NCI-H2081 (cell line): ENCODE data around the gene MTIF2.
A peak's percentile ranks its signal among the peaks of the same experiment; 100 is the strongest.
"Not testable (repeated sequence)": the region's sequence is repeated elsewhere in the genome, so short reads cannot be mapped to it uniquely, and the experiment has no call there.

Experiments used
- DNase-seq, 2 experiments: peaks; one replicate each; lab custom pipeline; 2025; lab: John Stamatoyannopoulos, UW

The MTIF2 gene

DNA sequence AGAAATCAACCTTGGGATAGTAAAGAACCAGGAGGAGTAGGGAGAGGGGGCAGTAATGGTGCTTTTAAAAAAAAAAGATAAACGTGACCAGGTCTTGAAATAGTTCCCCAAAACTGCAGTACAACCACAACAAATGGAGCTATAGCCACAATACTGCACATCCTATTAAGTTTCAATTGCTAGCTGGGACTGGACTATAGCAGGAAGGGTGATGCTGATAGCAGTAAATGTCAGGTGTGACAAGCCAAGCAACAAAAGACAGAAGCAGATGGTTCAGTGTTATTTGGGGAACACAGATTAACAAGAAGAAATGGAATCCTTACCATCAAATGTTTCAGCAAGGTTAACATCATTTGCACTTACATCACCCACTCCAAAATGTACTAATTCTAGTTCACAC is 26.4 kb downstream of the MTIF2 start:
- DNase-seq: no peak

DNA sequence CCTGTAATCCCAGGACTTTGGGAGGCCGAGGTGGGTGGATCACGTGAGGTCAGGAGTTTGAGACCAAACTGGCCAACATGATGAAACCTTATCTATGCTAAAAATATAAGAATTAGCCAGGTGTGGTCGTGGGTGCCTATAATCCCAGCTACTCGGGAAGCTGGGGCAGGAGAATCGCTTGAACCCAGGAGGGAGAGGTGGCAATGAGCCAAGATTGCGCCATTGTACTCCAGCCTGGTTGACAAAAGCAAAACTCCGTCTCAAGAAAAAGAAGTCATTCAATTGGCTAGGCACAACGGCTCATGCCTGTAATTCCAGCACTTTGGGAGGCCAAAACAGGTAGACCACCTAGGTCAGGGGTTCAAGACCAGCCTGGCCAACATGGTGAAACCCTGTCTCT is 27.4 kb downstream of the MTIF2 start:
- not testable (repeated sequence) for DNase-seq

DNA sequence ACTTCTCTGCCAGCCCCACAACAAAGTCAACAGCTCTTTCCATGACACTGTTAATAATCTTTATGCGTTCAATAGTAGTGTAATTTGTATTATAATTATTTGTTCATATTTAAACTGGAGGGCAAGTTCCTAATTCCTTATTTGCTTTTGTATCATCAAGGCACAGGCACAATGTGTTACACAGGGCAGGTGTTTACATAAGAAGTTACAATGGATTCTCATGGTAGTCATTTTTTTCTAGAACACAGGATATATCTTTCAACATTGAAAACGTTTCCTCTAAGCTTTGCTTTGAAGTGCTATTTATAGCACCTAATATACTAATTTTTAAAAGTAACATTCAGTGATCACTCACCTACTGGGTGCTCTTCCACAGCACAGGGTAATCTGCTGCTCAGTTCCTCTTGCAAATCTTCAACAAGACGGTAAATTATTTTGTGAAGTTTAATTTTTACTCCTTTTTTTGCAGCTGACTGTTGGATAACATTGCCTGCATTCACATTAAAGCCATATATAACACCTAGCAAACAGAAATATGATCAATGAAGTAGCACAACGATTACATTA is 29.3 kb downstream of the MTIF2 start:
- peak; percentile 21 to 61 for DNase-seq

DNA sequence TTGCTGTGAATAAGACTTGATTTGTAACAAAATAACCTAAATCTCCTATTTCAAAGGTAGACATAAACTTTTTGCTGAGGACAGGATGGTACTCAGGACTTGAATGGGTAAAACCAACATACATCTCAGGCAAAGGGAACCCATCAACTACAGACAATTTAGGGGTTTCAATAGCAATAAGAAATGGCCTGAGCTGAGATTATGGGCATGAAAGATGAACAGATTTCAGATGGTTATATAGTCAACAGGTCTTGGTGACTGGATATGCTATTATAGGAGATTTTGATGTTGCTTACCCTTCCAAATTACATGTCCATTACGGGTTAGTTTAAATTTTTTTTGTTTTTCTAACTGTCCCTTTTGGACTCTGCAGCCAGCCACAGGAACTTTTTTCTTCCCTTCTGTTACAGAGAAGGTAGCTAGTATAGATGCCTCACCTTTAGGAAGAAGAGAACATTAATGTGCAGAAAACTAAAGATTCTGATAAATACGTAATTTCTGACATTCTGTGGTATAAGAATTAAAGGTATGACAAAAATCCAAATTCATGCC is 32.0 kb downstream of the MTIF2 start:
- no peak for DNase-seq

DNA sequence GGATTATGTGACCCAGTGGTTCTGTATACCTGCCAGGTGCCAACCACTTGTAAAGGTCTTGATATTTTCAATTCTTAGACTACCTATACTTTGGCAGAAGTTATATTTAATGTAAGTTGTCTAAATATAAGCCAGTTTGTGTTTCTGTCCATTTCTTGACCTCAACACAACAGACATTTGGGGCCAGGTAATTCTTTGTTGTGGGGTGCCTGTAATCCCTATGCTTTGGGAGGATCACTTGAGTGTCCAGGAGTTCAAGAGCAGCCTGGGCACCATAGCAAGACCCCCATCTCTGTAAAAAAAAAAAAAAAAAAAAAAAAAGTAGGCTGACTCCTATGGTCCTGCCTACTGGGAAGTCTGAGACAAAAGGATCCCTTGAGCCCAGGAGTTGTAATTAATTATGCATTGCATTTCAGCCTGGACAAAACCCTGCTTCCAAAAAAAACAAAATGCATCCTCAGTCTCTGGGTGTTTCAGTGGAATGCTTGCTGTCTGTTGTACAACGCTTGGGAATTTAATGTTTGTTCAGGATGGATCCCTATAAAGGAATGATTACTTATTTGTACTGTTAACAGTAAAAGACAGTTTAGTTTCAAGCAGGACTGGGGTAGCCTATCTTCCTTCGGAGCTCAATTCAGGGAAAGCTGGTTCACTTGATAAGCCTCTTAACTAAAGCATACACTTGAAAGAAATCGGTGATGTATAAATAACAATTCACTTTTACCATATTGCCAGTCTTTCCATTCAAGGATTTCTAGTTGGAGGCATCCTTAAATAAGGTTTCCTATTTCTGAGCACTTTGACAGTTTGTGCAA is 33.1 kb downstream of the MTIF2 start:
- DNase-seq: no peak

DNA sequence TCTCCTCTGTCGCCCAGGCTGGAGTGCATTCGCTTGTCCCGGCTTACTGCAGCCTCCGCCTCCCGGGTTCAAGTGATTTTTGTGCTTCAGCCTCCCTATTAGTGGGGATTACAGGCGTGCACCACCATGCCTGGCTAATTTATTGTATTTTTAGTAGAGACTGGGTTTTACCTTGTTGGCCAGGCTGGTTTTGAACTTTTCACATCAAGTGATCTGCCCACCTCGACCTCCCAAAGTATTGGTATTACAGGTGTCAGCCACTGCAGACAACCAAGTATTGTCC is 35.4 kb downstream of the MTIF2 start:
- DNase-seq: no peak

DNA sequence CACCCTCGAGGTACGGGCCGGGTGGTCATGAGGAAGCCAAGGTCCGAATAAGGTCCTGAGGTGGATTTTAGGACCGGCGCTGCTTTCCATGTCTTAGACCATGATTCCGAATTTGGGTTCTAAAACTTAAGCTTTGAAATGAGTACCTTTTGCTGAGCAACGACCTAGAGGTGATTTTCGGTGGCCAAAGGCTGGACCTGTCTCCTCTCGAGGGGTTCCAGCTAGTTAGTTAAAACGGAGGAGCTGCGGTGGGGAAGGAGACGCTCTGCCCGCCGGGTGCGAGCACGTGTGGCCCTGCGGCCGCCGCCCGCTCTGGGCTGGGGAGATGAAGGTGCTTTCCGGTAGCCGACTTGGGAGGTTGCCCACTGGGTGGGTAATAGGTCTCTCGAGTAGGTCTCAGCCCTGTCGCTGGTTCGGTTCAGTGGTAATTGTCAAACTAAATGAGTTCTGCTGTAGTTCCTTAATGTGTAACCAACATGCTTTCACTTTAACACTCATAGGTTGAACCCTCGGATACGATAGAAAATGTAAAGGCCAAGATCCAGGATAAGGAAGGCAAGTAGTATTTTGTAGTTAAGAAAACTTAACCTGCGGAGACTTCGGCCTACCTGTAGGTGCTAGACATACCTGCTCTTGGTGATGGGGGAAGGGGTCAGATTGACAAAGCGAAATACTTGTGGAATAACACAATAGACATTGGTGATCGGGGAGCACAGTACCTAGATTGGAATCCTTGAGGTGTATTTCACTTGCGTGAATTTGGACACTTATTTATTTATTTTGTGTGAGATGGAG is 36.0 kb downstream of the MTIF2 start:
- peak; percentile 21 to 32 for DNase-seq

DNA sequence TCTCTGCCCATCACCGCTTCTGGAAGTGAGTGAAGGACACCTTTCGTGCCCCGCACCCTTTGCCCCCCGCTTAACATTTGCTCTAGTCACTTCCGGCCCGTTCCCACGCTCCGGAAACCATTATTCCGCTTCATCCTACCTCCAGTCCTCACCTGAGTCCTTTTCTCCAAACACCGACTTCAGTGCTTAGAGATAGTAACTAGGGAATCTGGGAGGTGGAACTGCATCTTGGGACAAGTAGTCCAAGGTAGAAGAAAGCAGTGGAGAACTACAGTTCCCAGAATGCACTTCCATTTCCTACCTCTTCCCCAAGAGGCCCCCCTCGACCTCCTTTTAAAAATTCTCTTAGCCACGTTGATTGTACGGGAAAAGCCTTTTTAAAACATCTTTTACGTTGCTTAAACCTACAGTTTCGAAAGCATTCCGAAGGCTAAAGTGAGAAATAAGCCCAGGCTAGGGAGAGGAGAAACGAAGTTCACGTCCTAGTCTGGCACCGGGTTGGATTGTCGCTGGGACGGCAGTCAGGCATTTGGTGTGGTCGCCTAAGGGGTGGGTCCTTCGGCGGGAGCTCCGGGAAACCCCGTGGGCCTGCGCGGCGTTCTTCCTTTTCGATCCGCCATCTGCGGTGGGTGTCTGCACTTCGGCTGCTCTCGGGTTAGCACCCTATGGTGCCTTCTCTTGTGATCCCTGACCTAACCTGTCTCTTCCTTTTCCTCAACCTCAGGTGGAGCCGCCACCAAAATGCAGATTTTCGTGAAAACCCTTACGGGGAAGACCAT is 36.8 kb downstream of the MTIF2 start, which contains the start of the genes CLHC1 and RPS27A:
Gene CLHC1, minus strand, starts transcription at position 210 of the 779 bp plus-strand sequence. CDS start 9,882 bp downstream, outside the sequence.
Gene RPS27A, plus strand, starts transcription at position 605 of the 779 bp plus-strand sequence. Its CDS starts 137 bp downstream, at position 742.
- peak; percentile 95 to 99 for DNase-seq

DNA sequence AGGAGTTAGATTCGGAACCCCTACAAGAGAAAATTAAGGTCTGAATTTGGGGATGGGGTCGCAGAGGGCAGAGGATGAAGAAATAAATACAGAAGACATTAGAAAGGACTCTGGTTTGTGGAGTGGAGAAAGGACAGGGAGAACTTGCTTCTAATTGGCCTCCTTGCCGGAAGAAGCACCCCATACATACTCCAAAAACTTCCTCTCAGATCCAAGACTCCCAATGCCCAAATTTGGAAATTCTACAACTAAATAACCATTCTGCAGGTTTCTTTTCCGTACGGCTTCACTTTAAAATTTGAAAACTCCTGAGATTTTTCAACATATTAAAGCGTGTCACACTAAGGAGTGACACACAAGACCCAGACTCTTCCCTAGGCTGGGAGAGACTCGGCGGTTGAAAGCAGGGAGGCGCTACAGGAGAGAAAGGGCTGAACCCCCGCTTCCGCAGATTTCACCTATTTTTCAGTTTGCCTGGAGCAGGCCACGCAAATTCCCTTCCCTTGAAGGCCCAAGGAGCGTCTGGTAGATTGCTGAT is 37.4 kb downstream of the MTIF2 start:
- DNase-seq: no peak

DNA sequence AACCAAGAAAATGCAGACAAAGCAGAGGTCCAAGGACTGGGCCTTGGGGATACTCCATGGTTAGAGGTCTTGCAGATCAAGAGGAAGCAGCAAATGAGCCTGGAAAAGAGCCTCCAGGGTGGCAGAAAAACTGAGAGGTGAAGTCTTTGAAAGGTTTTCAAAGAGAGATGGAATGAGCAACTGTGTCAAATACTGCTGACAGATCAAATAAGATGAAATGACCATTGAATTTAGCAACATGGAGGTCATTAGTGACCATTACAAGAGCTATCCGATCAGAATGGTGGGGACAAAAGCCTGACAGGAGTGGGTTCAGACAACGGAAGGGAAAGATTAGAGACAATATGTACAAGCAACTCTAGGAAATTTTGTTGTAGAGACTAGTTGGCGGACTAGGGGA is 38.5 kb downstream of the MTIF2 start:
- no peak for DNase-seq

DNA sequence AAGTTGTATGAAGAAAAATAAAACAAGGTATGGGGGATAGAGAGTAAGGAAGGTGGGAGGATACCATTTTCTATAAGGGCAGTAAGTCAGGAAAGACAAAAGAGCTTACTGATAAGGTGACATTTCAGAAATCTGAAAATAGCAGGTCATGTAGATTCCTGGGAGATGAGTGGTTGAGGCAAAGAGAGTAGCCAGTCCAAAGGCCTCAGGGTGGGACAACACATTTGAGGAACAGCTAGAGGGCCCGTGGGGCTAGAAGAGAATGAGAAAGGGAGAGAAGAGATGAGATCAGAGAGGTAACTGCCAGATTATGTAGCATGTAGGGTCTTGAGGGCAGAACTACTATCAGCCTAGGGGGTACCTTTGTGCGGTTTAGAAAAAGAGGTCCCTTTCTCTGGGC is 39.8 kb downstream of the MTIF2 start:
- DNase-seq: no peak

DNA sequence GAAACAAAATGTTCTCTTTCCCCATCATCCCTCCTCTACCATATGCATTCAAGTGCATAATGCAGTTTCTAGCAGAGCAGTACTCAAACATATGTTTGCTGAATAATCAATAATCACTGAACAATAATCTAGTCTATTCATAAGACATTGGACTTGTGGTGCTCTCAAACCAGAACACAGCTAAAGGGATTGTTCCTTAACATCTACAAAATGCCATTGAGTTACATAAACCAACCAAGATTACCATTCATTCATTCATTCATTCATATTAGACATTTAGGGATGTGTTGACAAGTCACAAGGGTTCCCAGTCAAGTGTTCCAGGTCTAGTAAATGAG is 40.8 kb downstream of the MTIF2 start:
- DNase-seq: no peak

DNA sequence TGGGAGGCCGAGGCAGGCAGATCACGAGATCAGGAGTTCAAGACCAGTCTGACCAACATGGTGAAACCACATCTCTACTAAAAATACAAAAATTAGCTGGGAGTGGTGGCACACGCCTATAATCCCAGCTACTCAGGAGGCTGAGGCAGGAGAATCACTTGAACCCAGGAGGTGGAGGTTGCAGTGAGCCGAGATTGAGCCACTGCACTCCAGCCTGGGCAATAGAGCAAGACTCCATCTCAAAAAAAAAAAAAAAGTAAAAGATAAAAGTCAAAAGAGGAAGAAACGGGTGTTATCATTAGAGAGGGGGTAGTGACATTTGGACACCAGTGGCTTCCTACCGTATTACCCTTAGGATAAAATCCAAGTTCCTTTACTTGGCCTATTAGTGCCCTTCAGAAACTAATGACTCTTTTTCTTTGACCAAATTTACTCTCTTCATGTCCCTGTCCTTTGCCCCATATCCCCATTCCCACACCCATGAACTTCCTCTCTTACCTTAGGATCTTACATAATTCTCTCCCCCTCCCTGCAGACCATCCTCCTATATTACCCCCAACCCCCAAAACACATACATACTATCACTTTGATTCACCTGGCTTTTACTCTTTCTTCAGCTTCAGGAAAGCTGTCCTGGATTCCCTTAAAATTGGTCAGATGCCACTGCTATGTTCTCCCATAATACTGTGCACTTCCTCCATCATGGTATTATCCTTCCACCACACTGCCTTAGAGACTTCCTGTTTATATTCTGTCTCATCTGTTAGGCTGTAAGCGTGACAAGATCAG is 41.4 kb downstream of the MTIF2 start:
- DNase-seq: not testable (repeated sequence)

DNA sequence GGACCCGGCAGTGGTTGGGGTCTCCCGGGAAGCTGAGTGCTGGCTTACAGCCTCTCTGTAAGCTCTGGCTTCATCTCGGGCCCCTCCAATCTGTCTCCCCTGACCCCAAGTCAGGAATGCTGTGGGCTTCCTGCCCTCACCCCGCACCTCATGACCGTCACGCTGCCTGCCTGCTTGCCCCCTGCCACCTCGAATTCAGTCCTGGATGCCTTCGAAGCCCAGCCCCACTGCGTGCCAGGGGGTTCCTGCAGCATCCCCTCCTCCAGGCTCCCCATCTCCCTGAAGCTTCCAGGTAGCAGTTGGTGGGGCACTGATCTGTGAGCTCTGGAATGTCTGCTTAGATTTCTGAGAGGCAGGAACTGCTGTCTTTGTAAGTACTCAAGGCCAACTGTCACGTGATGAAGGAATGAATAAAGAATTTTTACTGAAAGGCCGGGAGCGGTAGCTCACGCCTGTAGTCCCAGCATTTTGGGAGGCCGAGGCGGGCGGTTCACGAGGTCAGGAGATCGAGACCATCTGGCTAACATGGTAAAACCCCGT is 43.5 kb downstream of the MTIF2 start:
- DNase-seq: no peak

DNA sequence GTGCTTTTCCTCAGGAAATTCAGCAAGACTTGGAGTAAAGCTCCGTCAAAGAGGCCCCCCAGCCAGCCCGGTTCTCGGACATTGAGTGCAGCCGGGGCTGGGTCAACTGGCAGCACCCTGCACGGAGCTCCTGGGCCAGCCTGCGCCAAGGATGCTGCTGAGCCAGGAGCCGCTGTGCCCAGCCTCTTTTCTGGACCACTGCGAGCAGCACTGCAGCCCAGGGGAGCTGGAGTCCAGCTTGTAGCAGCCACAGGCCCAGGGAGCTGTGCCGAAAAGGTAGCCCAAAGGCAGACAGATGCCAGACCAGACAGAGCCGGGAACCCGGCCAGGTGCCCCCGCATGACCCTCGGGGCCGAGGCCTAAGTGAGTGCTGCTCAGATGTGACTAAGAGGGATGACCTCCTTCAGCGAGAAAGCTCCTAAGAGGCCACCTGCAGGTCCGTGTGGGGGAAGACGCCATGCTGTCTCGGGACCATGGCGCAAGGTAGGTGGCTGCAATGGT is 44.2 kb downstream of the MTIF2 start:
- DNase-seq: no peak

DNA sequence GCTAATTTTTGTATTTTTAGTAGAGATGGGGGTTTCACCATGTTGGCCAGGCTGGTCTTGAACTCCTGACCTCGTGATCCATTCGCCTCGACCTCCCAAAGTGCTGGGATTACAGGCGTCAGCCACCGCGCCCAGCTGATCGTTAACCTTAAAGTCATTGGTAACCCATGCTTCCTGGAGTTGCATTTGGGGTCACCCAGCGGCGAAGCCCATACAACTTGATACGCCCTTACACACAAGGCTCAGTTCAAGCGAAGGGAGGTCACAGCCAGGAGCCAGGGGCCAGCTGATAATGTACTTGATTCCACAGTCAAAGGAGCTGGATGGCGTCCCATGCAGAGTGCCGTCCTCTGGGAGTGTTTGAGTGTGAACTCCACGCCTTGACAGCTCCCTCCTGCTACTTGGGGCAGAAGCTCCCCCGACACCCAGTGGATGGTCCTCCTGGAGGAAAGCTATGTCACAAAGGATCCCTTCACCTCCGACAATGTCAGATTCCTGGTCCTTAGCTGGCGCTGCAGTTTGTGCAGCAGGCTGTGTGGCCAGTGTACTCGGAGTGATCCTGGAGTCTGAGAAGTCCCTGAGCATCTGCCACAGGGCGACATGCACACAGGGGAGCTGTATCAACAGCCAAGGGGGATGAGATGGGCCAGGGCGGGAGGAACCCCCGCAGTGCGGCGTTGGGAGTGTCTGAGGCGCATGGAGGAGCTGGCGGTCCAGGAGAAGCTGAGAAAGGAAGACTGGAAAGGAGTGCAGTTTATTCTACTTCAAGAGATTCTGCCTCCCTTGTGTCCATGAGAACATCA is 44.9 kb downstream of the MTIF2 start:
- no peak for DNase-seq

DNA sequence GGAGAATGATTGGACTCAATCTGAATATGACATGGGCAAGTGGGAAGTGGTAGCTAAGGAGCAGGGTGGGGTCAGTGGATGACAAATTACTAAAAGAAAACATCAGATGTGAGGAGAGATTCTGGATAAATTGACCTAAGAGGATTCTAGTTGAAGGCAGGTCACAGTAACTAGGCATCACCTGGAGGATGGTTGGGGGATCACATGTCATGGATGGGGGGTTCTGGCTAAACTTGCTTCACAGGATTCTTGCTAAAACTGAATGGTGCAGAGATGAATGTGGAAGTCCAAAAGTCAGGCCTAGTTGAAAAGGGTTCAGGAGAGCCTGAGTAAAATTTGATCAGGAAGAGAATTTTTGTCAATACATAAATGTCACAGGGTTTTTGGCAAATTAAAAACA is 55.2 kb downstream of the MTIF2 start:
- DNase-seq: no peak

DNA sequence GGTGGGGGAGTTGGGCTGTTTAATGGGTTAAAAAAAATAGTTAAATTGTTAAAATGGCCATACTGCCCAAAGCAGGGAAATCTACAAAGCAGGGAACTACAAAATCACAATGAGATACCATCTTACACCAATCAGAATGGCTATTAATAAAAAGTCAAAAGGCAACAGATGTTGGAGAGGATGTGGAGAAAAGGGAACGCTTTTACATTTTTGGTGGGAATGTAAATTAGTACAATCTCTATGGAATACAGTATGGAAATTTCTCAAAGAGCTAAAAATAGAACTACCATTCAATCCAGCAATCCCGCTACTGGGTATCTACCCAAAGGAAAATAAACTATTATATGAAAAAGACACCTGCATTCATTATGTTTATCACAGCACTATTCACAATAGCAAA is 64.1 kb downstream of the MTIF2 start:
- no peak for DNase-seq

DNA sequence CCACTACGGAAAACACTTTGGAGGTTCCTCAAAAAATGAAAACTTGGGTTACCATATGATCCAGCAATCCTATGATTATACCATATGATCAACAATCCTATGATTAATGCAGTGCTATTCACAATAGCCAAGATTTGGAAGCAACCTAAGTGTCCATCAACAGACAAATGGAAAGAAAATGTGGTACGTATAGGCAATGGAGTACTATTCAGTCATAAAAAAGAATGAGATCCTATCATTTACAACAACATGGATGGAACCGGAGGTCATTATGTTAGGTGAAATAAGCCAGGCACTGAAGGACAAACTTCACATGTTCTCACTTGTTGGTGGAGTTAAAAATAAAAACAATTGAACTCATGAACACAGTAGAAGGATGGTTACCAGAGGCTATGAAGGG is 64.5 kb downstream of the MTIF2 start:
- no peak for DNase-seq

DNA sequence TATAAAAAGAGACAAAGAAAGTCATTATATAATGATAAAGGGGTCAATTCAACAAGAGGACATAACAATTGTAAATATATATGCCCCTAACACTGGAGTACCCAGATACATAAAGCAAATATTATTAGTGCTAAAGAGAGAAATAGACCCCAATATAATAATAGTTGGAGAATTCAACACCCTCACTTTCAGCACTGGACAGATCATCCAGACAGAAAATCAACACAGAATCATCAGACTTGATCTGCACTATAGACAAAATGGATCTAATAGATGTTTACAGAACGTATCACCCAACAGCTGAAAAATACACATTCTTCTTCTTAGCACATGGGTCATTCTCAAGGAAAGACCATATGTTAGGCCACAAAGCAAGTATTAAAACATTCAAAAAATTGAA is 68.6 kb downstream of the MTIF2 start:
- DNase-seq: no peak
